HepG2 (cell line): ENCODE measurements around the gene TBL2. TPM values are rescaled to one million over a fixed set of nuclear protein-coding genes. Genes with fewer than 3 reads are reported as not detected.
A peak's percentile ranks its signal among the peaks of the same experiment; 100 is the strongest.

Experiments used
- KDM4B ChIP-seq: sonication (generic); formaldehyde crosslinking; IDR thresholded peaks from 2 replicates; pipeline ENCODE4 v1.4.0; 2020; ENCODE audit warnings: missing genetic modification reagents
- MAFG ChIP-seq: sonication (generic); formaldehyde crosslinking; IDR thresholded peaks from 2 replicates; pipeline ENCODE4 v1.5.1; 2020; ENCODE audit warnings: mild to moderate bottlenecking, missing genetic modification reagents
- NCOA1 ChIP-seq: sonication (generic); formaldehyde crosslinking; IDR thresholded peaks from 2 replicates; pipeline ENCODE4 v1.9.0; 2021; ENCODE audit warnings: missing genetic modification reagents
- RCOR2 ChIP-seq: IDR thresholded peaks from 2 replicates; pipeline ENCODE4 v1.6.1; 2016; ENCODE audit warnings: missing biosample characterization, missing genetic modification reagents
- SMAD1 ChIP-seq: sonication (generic); formaldehyde crosslinking; IDR thresholded peaks from 2 replicates; pipeline ENCODE4 v1.4.0; 2020; ENCODE audit warnings: missing genetic modification reagents, low read depth, mild to moderate bottlenecking, borderline replicate concordance
- TBL1XR1 ChIP-seq: fragments of 150-350 bp; IDR thresholded peaks from 2 replicates; pipeline ENCODE4 v1.6.1; 2014; ENCODE audit warnings: borderline replicate concordance, low read length; ENCODE audit not compliant: partially characterized antibody
- THAP11 ChIP-seq: IDR thresholded peaks from 2 replicates; pipeline ENCODE4 v1.6.1; 2016; ENCODE audit warnings: missing biosample characterization, missing genetic modification reagents
- TOPORS ChIP-seq: sonication (generic); formaldehyde crosslinking; IDR thresholded peaks from 2 replicates; pipeline ENCODE4 v1.8.0; 2023; ENCODE audit warnings: mild to moderate bottlenecking, missing genetic modification reagents
- YEATS4 ChIP-seq: sonication (generic); formaldehyde crosslinking; IDR thresholded peaks from 2 replicates; pipeline ENCODE4 v1.4.0; 2020; ENCODE audit warnings: missing genetic modification reagents, borderline replicate concordance
- ZMYM2 ChIP-seq: sonication (generic); formaldehyde crosslinking; IDR thresholded peaks from 2 replicates; pipeline ENCODE4 v1.8.0; 2022; ENCODE audit warnings: mild to moderate bottlenecking, missing genetic modification reagents
- ZNF337 ChIP-seq: sonication (generic); formaldehyde crosslinking; IDR thresholded peaks from 2 replicates; pipeline ENCODE4 v1.5.1; 2020; ENCODE audit warnings: missing genetic modification reagents, low read depth, mild to moderate bottlenecking, borderline replicate concordance
- ZNF367 ChIP-seq: sonication (generic); formaldehyde crosslinking; IDR thresholded peaks from 2 replicates; pipeline ENCODE4 v1.4.0; 2020; ENCODE audit warnings: missing genetic modification reagents, borderline replicate concordance
- ZNF451 ChIP-seq: sonication (generic); formaldehyde crosslinking; IDR thresholded peaks from 2 replicates; pipeline ENCODE4 v1.5.0; 2020; ENCODE audit warnings: mild to moderate bottlenecking, missing genetic modification reagents
- ZNF556 ChIP-seq: sonication (generic); formaldehyde crosslinking; IDR thresholded peaks from 2 replicates; pipeline ENCODE4 v1.4.0; 2020; ENCODE audit warnings: mild to moderate bottlenecking, missing genetic modification reagents, borderline replicate concordance
- ZNF713 ChIP-seq: sonication (generic); formaldehyde crosslinking; IDR thresholded peaks from 2 replicates; pipeline ENCODE4 v1.4.0; 2020; ENCODE audit warnings: mild to moderate bottlenecking, missing genetic modification reagents
- ZZZ3 ChIP-seq: sonication (generic); formaldehyde crosslinking; IDR thresholded peaks from 2 replicates; pipeline ENCODE4 v1.4.0; 2020; ENCODE audit warnings: missing genetic modification reagents, mild to moderate bottlenecking, borderline replicate concordance
- polyA plus RNA-seq, 8 experiments: library from polyadenylated mRNA; depleted of rRNA in 3 of 8; stranded (reverse) in 7 of 8; unstranded in 1 of 8; fragments of >200 nt; fragmentation: Illumina TruSeq in 4 of 8; extraction: Trizol in 4 of 8; gene quantifications; 2 replicates each; pipeline versions ENCODE4 v1.2.1 to v1.2.3, GENCODE V29; 2011 to 2016; ENCODE audit warnings: low read depth in 4 of 8, missing spikeins in 1 of 8, mixed read lengths in 1 of 8; ENCODE audit not compliant: insufficient read depth in 1 of 8
- total RNA-seq, 5 experiments: library from RNA; depleted of rRNA; stranded (reverse); fragments of >200 nt; fragmentation: Illumina TruSeq; extraction: Trizol; gene quantifications; 2 replicates each; pipeline ENCODE4 v1.2.3, GENCODE V29; 2016; ENCODE audit warnings: low read depth in 1 of 5
- TF ChIP-seq, protein P1 (sequence below): sonication (generic); formaldehyde crosslinking; IDR thresholded peaks from 2 replicates; pipeline ENCODE4 v1.5.0; 2020; ENCODE audit warnings: missing genetic modification reagents
- TF ChIP-seq, protein P2 (sequence below): sonication (generic); formaldehyde crosslinking; IDR thresholded peaks from 2 replicates; pipeline ENCODE4 v1.4.0; 2020; ENCODE audit warnings: missing genetic modification reagents, mild to moderate bottlenecking, borderline replicate concordance
- TF ChIP-seq, protein P3 (sequence below): sonication (generic); formaldehyde crosslinking; IDR thresholded peaks from 2 replicates; pipeline ENCODE4 v1.5.1; 2020; ENCODE audit warnings: missing genetic modification reagents, mild to moderate bottlenecking, borderline replicate concordance
- TF ChIP-seq, protein P4 (sequence below): sonication (generic); formaldehyde crosslinking; IDR thresholded peaks from 2 replicates; pipeline ENCODE4 v1.8.1; 2022; ENCODE audit warnings: mild to moderate bottlenecking, missing genetic modification reagents
- TF ChIP-seq, protein P5 (sequence below): sonication (generic); formaldehyde crosslinking; IDR thresholded peaks from 2 replicates; pipeline ENCODE4 v1.5.1; 2020; ENCODE audit warnings: mild to moderate bottlenecking, moderate library complexity, missing genetic modification reagents
- TF ChIP-seq, protein P6 (sequence below): sonication (generic); formaldehyde crosslinking; IDR thresholded peaks from 2 replicates; pipeline ENCODE4 v1.4.0; 2020; ENCODE audit warnings: missing genetic modification reagents

Gene TBL2
- total and polyA plus RNA-seq, 2 of the 13 experiments (the other 11 are each of a cell fraction or from before 2014, with no cell fraction given): 43.4 to 47.2 TPM

DNA sequence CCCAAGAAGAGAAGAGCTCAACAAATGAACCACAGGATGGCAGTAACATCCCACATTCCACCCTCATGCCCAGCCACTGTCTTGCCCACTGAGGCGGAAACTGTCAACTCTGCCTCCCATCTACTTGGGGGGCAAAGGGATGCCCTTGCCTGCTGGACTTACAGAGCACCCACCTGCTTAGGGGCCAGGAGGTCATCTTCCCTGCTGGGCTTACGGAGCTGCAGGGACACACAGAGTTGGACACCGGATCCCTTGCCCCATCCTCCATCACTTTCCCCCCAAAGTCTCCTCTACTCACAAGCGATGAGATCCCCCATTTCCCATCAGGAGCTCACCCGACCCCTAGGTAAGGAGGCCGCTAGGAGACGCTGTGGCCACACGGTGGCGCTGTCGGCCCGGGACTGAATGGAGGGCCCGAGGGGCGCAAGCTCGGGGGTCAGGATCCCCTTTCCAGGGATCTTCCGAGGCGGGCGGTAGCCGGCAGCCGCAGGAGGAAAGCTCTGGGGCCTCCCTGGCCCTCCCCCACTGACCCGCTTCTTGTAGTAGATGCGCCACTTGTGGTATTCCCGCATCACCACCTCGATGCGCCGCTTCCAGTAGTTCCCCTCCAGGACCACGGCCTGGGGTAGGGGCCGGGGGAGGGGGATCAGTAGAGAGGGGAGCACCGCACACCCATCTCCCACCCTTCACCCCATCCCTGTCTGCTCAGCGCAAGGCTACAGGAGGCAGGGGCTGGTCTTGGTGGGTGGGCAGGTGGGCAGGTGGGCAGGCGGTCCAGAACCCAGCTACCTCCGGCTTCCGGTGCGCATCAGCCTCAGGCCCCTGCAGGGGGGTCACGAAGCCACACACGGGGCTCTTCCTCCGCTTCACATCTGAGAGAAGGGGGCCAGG is 28.7 kb upstream of the TBL2 start (continued):
- TF ChIP-seq TOPORS (CRISPR knock-in tag) (no peak), ZZZ3 (CRISPR knock-in tag) (no peak), MAFG (no peak), SMAD1 (peak; percentile 58; the same call in 1 of the 2 replicates), RCOR2 (CRISPR knock-in tag) (no peak), ZNF451 (CRISPR knock-in tag) (no peak), ZMYM2 (CRISPR knock-in tag) (no peak), KDM4B (CRISPR knock-in tag) (no peak), ZNF367 (CRISPR knock-in tag) (no peak), ZNF337 (CRISPR knock-in tag) (no peak), TBL1XR1 (no peak), THAP11 (no peak), ZNF556 (CRISPR knock-in tag) (0 out of 2 replicates have a peak, but pooled peaks have one; percentile 52), NCOA1 (CRISPR knock-in tag) (0 out of 2 replicates have a peak, but pooled peaks have one; percentile 38), ZNF713 (CRISPR knock-in tag) (no peak), YEATS4 (CRISPR knock-in tag) (no peak)
- TF ChIP-seq, protein P1, sequence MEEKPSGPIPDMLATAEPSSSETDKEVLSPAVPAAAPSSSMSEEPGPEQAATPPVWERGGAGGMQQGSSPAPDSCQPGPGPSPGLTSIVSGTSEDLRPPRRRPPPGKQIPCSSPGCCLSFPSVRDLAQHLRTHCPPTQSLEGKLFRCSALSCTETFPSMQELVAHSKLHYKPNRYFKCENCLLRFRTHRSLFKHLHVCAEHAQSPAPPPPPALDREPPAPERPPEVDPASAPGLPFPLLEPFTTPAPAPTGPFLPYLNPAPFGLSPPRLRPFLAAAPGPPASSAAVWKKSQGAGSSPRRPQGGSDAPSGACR (CRISPR knock-in tag): no peak
- TF ChIP-seq, protein P2, sequence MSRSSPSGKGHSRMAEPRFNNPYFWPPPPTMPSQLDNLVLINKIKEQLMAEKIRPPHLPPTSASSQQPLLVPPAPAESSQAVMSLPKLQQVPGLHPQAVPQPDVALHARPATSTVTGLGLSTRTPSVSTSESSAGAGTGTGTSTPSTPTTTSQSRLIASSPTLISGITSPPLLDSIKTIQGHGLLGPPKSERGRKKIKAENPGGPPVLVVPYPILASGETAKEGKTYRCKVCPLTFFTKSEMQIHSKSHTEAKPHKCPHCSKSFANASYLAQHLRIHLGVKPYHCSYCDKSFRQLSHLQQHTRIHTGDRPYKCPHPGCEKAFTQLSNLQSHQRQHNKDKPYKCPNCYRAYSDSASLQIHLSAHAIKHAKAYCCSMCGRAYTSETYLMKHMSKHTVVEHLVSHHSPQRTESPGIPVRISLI (CRISPR knock-in tag): no peak
- TF ChIP-seq, protein P3, sequence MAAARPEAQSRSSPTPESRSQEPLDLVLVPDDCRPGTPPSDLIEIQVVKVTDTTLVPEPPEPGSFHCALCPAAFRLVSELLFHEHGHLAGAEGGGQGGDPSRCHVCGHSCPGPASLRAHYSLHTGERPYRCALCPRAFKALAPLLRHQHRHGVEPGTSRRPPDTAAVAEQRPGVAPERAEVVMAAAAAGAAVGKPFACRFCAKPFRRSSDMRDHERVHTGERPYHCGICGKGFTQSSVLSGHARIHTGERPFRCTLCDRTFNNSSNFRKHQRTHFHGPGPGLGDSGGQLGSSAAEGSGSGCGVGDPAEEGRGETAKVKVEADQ: no peak
- TF ChIP-seq, protein P4, sequence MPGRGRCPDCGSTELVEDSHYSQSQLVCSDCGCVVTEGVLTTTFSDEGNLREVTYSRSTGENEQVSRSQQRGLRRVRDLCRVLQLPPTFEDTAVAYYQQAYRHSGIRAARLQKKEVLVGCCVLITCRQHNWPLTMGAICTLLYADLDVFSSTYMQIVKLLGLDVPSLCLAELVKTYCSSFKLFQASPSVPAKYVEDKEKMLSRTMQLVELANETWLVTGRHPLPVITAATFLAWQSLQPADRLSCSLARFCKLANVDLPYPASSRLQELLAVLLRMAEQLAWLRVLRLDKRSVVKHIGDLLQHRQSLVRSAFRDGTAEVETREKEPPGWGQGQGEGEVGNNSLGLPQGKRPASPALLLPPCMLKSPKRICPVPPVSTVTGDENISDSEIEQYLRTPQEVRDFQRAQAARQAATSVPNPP (CRISPR knock-in tag): 0 out of 2 replicates have a peak, but pooled peaks have one; percentile 33
- TF ChIP-seq, protein P5, sequence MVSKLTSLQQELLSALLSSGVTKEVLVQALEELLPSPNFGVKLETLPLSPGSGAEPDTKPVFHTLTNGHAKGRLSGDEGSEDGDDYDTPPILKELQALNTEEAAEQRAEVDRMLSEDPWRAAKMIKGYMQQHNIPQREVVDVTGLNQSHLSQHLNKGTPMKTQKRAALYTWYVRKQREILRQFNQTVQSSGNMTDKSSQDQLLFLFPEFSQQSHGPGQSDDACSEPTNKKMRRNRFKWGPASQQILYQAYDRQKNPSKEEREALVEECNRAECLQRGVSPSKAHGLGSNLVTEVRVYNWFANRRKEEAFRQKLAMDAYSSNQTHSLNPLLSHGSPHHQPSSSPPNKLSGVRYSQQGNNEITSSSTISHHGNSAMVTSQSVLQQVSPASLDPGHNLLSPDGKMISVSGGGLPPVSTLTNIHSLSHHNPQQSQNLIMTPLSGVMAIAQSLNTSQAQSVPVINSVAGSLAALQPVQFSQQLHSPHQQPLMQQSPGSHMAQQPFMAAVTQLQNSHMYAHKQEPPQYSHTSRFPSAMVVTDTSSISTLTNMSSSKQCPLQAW (CRISPR knock-in tag): 0 out of 2 replicates have a peak, but pooled peaks have one; percentile 39
- TF ChIP-seq, protein P6, sequence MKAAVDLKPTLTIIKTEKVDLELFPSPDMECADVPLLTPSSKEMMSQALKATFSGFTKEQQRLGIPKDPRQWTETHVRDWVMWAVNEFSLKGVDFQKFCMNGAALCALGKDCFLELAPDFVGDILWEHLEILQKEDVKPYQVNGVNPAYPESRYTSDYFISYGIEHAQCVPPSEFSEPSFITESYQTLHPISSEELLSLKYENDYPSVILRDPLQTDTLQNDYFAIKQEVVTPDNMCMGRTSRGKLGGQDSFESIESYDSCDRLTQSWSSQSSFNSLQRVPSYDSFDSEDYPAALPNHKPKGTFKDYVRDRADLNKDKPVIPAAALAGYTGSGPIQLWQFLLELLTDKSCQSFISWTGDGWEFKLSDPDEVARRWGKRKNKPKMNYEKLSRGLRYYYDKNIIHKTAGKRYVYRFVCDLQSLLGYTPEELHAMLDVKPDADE (CRISPR knock-in tag): no peak
